Loucy (cell line): ENCODE measurements around the gene NUDCD2.

Experiments used
- EZH2phosphoT487 ChIP-seq: fragments of 200-600 bp; IDR thresholded peaks from 2 replicates; pipeline ENCODE4 v1.6.1; 2018; ENCODE audit warnings: antibody characterized with exemption, mild to moderate bottlenecking, moderate library complexity, borderline replicate concordance
- TF ChIP-seq, protein P1 (sequence below): fragments of 200-600 bp; sonication (generic); conservative IDR thresholded peaks from 2 replicates; pipeline ENCODE4 v1.5.1; 2014; ENCODE audit warnings: mild to moderate bottlenecking, antibody characterized with exemption, low read length

- TF ChIP-seq, protein P1, sequence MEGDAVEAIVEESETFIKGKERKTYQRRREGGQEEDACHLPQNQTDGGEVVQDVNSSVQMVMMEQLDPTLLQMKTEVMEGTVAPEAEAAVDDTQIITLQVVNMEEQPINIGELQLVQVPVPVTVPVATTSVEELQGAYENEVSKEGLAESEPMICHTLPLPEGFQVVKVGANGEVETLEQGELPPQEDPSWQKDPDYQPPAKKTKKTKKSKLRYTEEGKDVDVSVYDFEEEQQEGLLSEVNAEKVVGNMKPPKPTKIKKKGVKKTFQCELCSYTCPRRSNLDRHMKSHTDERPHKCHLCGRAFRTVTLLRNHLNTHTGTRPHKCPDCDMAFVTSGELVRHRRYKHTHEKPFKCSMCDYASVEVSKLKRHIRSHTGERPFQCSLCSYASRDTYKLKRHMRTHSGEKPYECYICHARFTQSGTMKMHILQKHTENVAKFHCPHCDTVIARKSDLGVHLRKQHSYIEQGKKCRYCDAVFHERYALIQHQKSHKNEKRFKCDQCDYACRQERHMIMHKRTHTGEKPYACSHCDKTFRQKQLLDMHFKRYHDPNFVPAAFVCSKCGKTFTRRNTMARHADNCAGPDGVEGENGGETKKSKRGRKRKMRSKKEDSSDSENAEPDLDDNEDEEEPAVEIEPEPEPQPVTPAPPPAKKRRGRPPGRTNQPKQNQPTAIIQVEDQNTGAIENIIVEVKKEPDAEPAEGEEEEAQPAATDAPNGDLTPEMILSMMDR: no peak
- TF ChIP-seq EZH2phosphoT487: no peak
These were observed 39.0 kb upstream of the NUDCD2 start for GRCh38 chr5:163498886-163499285.
